Right kidney (tissue), 1 donor: ENCODE measurements around the gene PHLPP1.
"Not testable (repeated sequence)": the region's sequence is repeated elsewhere in the genome, so short reads cannot be mapped to it uniquely, and the experiment has no call there.

ENCODE experiments used
- DNase-seq: peaks from one replicate; pipeline ENCODE4 v3.0.0-alpha.2; 2016

PHLPP1 gene

GRCh38 chr18:62773691-62774090 is 58.4 kb downstream of the PHLPP1 start:
- no peak for DNase-seq

GRCh38 chr18:62776024-62776570 is 60.8 kb downstream of the PHLPP1 start:
- DNase-seq = no peak

GRCh38 chr18:62777814-62778213 is 62.5 kb downstream of the PHLPP1 start:
- no peak for DNase-seq

- DNase-seq = no peak
These were observed 63.9 kb downstream of the PHLPP1 start for GRCh38 chr18:62778976-62779869.

- no peak for DNase-seq
These were observed 65.9 kb downstream of the PHLPP1 start for GRCh38 chr18:62781262-62781661.

GRCh38 chr18:62781893-62782292 is 66.6 kb downstream of the PHLPP1 start:
- no peak for DNase-seq

- DNase-seq = no peak
These were observed 69.1 kb downstream of the PHLPP1 start for GRCh38 chr18:62784338-62784965.

GRCh38 chr18:62784966-62785413 is 69.6 kb downstream of the PHLPP1 start:
- no peak for DNase-seq

- DNase-seq = no peak
These were observed 71.3 kb downstream of the PHLPP1 start for GRCh38 chr18:62786689-62787088.

- DNase-seq = no peak
These were observed 72.8 kb downstream of the PHLPP1 start for GRCh38 chr18:62788111-62788510.

- DNase-seq = no peak
These were observed 73.5 kb downstream of the PHLPP1 start for GRCh38 chr18:62788876-62789275.

GRCh38 chr18:62790871-62791772 is 75.8 kb downstream of the PHLPP1 start:
- no peak for DNase-seq

GRCh38 chr18:62792016-62792415 is 76.7 kb downstream of the PHLPP1 start:
- DNase-seq = no peak

- DNase-seq = no peak
These were observed 80.5 kb downstream of the PHLPP1 start for GRCh38 chr18:62795813-62796212.

- DNase-seq = no peak
These were observed 80.9 kb downstream of the PHLPP1 start for GRCh38 chr18:62796216-62796621.

- no peak for DNase-seq
These were observed 82.0 kb downstream of the PHLPP1 start for GRCh38 chr18:62797329-62797728.

GRCh38 chr18:62799977-62800376 is 84.6 kb downstream of the PHLPP1 start:
- no peak for DNase-seq

GRCh38 chr18:62802523-62802922 is 87.2 kb downstream of the PHLPP1 start:
- DNase-seq = no peak

- no peak for DNase-seq
These were observed 92.1 kb downstream of the PHLPP1 start for GRCh38 chr18:62807396-62807795.

GRCh38 chr18:62808123-62808522 is 92.8 kb downstream of the PHLPP1 start:
- no peak for DNase-seq

- not testable (repeated sequence) for DNase-seq
These were observed 94.1 kb downstream of the PHLPP1 start for GRCh38 chr18:62809445-62809844.

GRCh38 chr18:62809900-62810299 is 94.6 kb downstream of the PHLPP1 start:
- DNase-seq = no peak
